Thymus (tissue), 11 donors: ENCODE data around the gene GALNT17. TPM values are rescaled to one million over a fixed set of nuclear protein-coding genes. Genes with fewer than 3 reads are reported as not detected.
A peak's percentile ranks its signal among the peaks of the same experiment; 100 is the strongest.

Experiments used
- DNase-seq, 9 donors: peaks; one replicate each; pipeline ENCODE4 v3.0.0-alpha.2; 2013; ENCODE audit warnings: low spot score in 9 of 9, low read depth in 6 of 9, missing footprints in 1 of 9
- H3K27ac ChIP-seq, 2 donors: one replicate each; pipeline ENCODE4 v1.5.1; 2013; ENCODE audit warnings: control low read depth in 1 of 2, low read depth in 1 of 2, low read length in 1 of 2, mild to moderate bottlenecking in 1 of 2, moderate library complexity in 1 of 2
- H3K27me3 ChIP-seq, 2 donors: one replicate each; pipeline ENCODE4 v1.5.1; 2013; ENCODE audit warnings: low read length in 1 of 2; ENCODE audit not compliant: control insufficient read depth in 2 of 2, insufficient read depth in 1 of 2
- H3K36me3 ChIP-seq, 2 donors: one replicate each; pipeline ENCODE4 v1.5.1; 2013; ENCODE audit warnings: low read length in 1 of 2, mild to moderate bottlenecking in 1 of 2, moderate library complexity in 1 of 2; ENCODE audit not compliant: control insufficient read depth in 2 of 2, insufficient read depth in 2 of 2
- H3K4me1 ChIP-seq, 2 donors: one replicate each; pipeline ENCODE4 v1.5.1; 2013; ENCODE audit warnings: low read length in 2 of 2; ENCODE audit not compliant: control insufficient read depth in 2 of 2, insufficient read depth in 2 of 2
- H3K4me3 ChIP-seq, 2 donors: one replicate each; pipeline ENCODE4 v1.5.1; 2013; ENCODE audit warnings: low read length in 2 of 2, control low read depth in 1 of 2, mild to moderate bottlenecking in 1 of 2
- H3K9me3 ChIP-seq, 2 donors: one replicate each; pipeline ENCODE4 v1.5.1; 2013; ENCODE audit warnings: low read length in 1 of 2, mild to moderate bottlenecking in 1 of 2; ENCODE audit not compliant: control insufficient read depth in 2 of 2, insufficient read depth in 1 of 2
- WGBS: extraction: QIAGEN DNeasy Blood & Tissue Kit; methylation state at CpG from one replicate; pipeline ENCODE4 v1.1.7; 2013; 5-methylcytosine and 5-hydroxymethylcytosine counted together
- polyA plus RNA-seq: library from polyadenylated mRNA; stranded (reverse); fragments of 200-250 nt; gene quantifications from one replicate; pipeline ENCODE4 v1.2.3, GENCODE V29; 2013
- total RNA-seq: library from RNA; stranded (reverse); fragments of 120-200 nt; gene quantifications from one replicate; pipeline ENCODE4 v1.2.4, GENCODE V29; 2013
- donor health status: healthy.

The GALNT17 gene
- total and polyA plus RNA-seq, 2 donors, result 1.8 to 9.2 TPM

DNA sequence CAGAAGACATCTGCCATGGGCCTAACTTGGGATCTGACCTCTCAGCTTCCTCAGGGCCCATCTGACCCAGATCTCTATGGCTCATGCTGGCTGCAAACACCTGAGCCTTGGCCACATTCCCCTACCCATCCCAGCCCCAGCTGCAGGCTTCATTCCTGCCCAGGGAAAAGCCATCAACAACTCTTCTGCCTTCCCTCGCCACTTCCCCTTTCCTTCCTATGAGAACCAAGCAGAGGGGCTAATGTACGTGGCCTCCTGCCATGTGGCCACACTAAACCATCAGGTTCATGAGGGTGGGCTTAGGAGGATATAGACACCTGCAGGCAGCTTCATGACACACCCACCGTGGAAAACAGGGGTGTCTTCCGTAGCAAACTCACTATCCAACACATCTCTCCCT, 312.2 kb downstream of the GALNT17 start:
- Histone ChIP-seq H3K4me3 (no peak overlapping the region), H3K27me3 (no peaks in the 10 kb centered on the region), H3K9me3 (no peaks in the 10 kb centered on the region), H3K4me1 (peaks cover 0 to 9% of the 10 kb centered on the region in 2 donors), H3K36me3 (no peaks in the 10 kb centered on the region), H3K27ac (no peak overlapping the region)
- 86% methylated on average over 4 of the region's 4 CpGs for WGBS
- no peak for DNase-seq

DNA sequence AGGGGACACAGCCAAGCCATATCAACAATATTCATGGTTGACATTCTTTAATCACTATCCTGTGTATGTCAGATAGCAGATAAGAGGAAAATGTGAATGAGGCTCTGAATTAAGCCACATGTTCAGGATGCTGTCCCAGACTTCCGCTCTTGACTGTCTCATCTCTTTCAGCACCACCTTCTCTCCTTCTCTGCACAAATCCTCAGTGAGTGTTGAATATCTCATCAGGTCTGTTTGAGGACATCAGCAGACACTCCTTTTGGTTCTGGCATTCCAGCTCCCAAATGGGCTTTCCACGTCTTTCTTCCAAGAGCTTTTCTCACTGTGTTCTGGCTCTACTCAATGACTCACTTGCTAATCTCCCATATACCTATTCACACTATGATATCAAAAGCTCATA, 321.7 kb downstream of the GALNT17 start:
- WGBS, result 94% methylated on average over 2 of the region's 2 CpGs
- no peaks in the 10 kb centered on the region for H3K4me1 ChIP-seq
- H3K27ac ChIP-seq, result no peak overlapping the region
- no peaks in the 10 kb centered on the region for H3K9me3 ChIP-seq
- no peak for DNase-seq
- H3K4me3 ChIP-seq, result no peak overlapping the region
- no peaks in the 10 kb centered on the region for H3K36me3 ChIP-seq
- H3K27me3 ChIP-seq, result no peaks in the 10 kb centered on the region

DNA sequence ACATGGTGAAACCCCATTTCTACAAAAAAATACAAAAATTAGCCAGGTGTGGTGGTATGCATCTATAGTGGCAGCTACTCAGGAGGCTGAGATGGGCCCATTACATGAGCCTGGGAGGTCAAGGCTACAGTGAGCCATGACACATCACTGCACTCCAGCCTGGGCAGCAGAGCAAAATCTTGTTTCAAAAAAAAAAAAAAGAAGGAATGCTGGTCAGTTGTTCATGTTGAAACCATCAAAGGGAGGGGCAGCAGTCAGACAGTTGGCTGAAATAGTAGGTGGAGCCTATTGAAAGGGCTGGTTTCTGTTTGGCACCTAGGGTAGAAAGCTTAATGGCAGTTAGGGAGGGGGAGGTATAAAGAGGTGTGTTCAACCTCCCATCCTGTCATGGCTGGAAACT, 323.0 kb downstream of the GALNT17 start:
- H3K27me3 ChIP-seq, result no peaks in the 10 kb centered on the region
- H3K4me3 ChIP-seq, result no peak overlapping the region
- no peaks in the 10 kb centered on the region for H3K36me3 ChIP-seq
- H3K9me3 ChIP-seq, result no peaks in the 10 kb centered on the region
- H3K4me1 ChIP-seq, result no peaks in the 10 kb centered on the region
- DNase-seq, result no peak
- H3K27ac ChIP-seq, result no peak overlapping the region

DNA sequence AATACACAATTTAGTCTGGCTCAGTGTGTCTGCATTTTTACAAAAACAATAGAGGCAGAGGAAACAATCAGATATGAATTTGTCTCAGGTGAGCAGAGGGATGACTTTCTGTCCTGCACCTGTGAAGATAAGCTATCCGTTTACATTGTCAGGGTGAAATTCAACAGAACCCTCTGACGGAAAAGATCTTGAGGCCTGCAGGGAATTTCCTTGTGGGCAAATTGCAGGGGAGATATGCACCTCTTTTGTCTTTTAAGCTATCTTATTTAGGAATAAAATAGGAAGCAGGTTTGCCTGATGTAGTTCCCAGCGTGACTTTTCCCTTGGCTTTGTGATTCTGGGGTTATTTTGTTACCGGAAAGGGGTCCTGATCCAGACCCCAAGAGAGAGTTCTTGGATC, 325.1 kb downstream of the GALNT17 start:
- no peak for DNase-seq
- Histone ChIP-seq H3K9me3 (no peaks in the 10 kb centered on the region), H3K36me3 (no peaks in the 10 kb centered on the region), H3K27ac (no peak overlapping the region), H3K4me3 (no peak overlapping the region), H3K4me1 (no peaks in the 10 kb centered on the region), H3K27me3 (no peaks in the 10 kb centered on the region)
- WGBS, result 82% methylated on average over 4 of the region's 4 CpGs

DNA sequence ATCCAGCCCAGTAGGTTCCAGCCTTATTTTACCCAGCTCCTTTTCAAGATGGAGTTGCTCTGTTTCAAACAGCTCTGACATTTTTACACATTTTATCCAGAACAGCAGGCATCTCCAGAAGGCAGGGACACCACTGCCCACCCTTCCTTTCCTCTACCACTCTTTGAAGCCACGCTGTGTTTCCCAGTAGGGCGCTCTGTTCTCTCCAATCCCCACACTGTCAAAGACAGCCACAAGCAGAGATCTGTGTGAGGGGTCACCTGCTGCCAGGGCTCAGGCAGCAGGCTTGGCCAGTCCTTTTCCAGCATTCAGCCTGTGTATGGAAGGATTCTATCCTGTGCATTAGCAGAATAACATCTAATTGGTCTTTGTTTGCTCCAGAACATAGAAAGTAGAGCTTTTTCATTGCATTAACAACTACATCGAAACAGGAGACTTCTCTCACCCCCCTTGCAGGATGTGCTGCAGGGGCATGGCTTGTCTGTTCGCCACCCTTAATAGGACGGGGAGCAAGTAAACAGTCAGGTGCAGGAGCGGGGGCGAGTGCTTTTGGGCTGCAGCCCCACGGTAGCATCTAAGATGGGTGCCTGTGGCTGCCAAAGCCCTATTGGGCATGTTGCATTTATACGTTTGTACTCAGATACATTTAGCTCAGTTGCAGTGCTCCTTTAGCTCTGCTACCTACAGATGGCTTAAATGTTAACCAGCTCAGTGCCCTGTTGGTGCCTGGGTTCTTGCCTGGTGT, 326.1 kb downstream of the GALNT17 start:
- Histone ChIP-seq H3K4me1 (no peaks in the 10 kb centered on the region), H3K27me3 (no peaks in the 10 kb centered on the region), H3K9me3 (no peaks in the 10 kb centered on the region), H3K36me3 (no peaks in the 10 kb centered on the region), H3K4me3 (no peak overlapping the region), H3K27ac (no peak overlapping the region)
- peak in 1 of 9 donors; percentile 17 for DNase-seq
- 41% methylated on average over 9 of the region's 9 CpGs for WGBS

DNA sequence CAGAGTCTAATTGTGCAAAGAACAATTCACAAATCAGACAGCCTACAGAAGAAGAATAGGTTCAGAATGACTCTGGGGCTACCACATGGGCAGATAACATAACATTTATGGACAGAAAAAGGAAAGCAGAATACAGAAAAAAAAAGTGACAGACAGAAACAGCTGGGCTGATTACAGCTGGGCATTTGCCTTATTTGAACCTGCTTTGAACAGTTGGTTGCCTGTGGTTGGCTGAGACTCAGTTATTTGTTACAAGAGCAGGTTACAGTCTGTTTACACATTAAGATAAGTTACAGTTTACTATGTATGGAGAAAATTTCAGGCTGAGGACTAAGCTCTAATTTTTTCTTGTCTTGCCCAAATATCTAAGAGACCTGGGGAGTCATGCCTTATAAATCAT, 327.2 kb downstream of the GALNT17 start:
- H3K36me3 ChIP-seq, result no peaks in the 10 kb centered on the region
- no peaks in the 10 kb centered on the region for H3K9me3 ChIP-seq
- H3K4me3 ChIP-seq, result no peak overlapping the region
- H3K27me3 ChIP-seq, result no peaks in the 10 kb centered on the region
- H3K27ac ChIP-seq, result no peak overlapping the region
- DNase-seq, result no peak
- H3K4me1 ChIP-seq, result no peaks in the 10 kb centered on the region

DNA sequence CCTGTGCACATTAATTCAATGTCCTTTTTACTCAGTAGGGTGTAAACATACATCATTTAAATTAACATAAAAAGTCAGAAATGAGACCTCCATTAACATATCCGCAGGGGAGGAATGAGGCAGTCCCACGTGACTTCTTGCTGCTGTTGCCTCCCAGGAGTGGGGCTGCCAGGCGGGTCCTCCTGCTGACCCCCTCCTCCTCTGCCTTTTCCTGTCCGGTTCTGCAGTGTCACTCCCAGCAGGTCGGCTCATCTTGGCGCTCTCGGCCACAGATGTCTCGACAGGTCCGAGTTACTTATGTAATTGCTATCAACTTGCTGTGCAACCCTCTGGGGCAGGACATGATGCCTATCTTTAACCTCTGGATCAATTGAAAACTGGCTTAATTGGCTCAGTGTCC, 329.6 kb downstream of the GALNT17 start:
- H3K9me3 ChIP-seq, result no peaks in the 10 kb centered on the region
- no peak for DNase-seq
- H3K4me1 ChIP-seq, result no peaks in the 10 kb centered on the region
- H3K36me3 ChIP-seq, result no peaks in the 10 kb centered on the region
- H3K27me3 ChIP-seq, result no peaks in the 10 kb centered on the region
- H3K27ac ChIP-seq, result no peak overlapping the region
- H3K4me3 ChIP-seq, result no peak overlapping the region
- 79% methylated on average over 9 of the region's 9 CpGs for WGBS

DNA sequence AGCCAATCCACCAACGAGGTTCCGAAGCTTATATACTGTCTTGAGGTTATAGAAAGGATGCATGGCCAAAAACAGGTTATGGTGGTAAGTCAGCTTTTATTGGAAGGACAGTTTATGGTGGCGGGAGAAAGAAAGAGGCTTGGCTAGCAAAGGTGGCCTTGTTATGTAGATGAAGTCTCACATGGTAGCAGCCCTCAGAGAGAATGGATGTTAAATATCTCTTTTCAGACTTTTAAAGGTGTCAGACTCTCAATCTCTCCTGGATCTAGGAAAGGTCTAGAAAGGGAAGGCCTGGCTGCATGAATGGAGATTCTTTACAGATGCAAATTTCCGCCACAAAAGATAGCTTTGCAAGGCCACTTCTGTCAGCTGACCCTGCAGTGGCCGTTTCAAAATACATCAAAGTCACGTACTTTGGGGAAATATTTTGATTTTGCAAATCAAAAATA, 333.8 kb downstream of the GALNT17 start:
- Histone ChIP-seq H3K27ac (no peak overlapping the region), H3K9me3 (no peaks in the 10 kb centered on the region), H3K4me3 (no peak overlapping the region), H3K4me1 (no peaks in the 10 kb centered on the region), H3K27me3 (no peaks in the 10 kb centered on the region), H3K36me3 (no peaks in the 10 kb centered on the region)
- 70% methylated on average over 6 of the region's 6 CpGs for WGBS
- no peak for DNase-seq

DNA sequence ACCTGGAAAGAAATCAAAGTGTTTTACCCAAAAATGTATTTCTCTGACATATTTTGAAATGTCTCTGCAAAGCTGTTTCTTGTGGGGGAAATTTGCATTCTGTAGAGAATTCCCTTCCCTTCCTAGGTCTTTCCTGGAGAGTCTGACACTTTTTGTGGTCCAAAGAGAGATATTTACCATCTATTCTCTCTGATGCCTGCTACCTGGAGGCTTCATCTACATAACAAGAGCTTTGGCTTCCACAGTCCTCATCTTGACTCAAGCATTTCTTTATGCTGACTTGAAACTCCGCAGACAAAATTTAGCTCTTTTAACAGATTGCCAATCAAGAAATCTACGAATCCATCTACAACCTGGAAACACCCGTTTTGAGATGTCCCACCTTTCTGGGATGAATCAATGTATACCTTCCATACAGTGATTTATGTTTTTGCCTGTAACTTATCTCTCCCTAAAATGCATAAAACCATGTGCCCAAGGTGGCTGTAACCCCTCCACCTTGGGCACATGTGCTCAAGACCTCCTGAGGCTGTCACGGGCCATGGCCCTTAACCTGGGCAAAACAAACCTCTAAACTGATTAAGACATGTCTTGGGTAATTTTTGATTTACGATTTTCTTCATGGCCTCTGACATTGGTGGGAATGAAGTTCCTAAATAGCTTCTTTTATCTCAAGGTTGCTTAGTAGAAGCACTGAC, 334.7 kb downstream of the GALNT17 start:
- no peaks in the 10 kb centered on the region for H3K9me3 ChIP-seq
- H3K27me3 ChIP-seq, result no peaks in the 10 kb centered on the region
- no peak for DNase-seq
- H3K36me3 ChIP-seq, result no peaks in the 10 kb centered on the region
- 76% methylated on average over 5 of the region's 5 CpGs for WGBS
- no peaks in the 10 kb centered on the region for H3K4me1 ChIP-seq
- H3K4me3 ChIP-seq, result no peak overlapping the region
- H3K27ac ChIP-seq, result no peak overlapping the region
